Measurements from ENCODE around the gene COQ10B.
"Not testable (repeated sequence)": the region's sequence is repeated elsewhere in the genome, so short reads cannot be mapped to it uniquely, and the experiment has no call there.

Gene COQ10B

GRCh38 chr2:197452754-197453122, 614 bp upstream of the COQ10B start:
- DNase-seq, result no peak

GRCh38 chr2:197453914-197454398, 604 bp downstream of the COQ10B start:
- DNase-seq, result no peak

GRCh38 chr2:197454923-197455322, 1.6 kb downstream of the COQ10B start:
- no peak for DNase-seq

- no peak for DNase-seq
Observed at GRCh38 chr2:197455428-197455827, 2.1 kb downstream of the COQ10B start.

GRCh38 chr2:197460649-197461048, 7.3 kb downstream of the COQ10B start:
- no peak for DNase-seq

GRCh38 chr2:197461057-197461456, 7.7 kb downstream of the COQ10B start:
- no peak for DNase-seq

- peak; percentile 32 for DNase-seq
Observed at GRCh38 chr2:197464175-197464574, 10.8 kb downstream of the COQ10B start.

- DNase-seq, result no peak
Observed at GRCh38 chr2:197472166-197472565, 18.8 kb downstream of the COQ10B start.

GRCh38 chr2:197477797-197478196, 24.4 kb downstream of the COQ10B start:
- DNase-seq, result no peak

- no peak for DNase-seq
Observed at GRCh38 chr2:197480165-197481036, 27.0 kb downstream of the COQ10B start.

GRCh38 chr2:197484248-197484647, 30.9 kb downstream of the COQ10B start:
- DNase-seq, result not testable (repeated sequence)

GRCh38 chr2:197486175-197486574, 32.8 kb downstream of the COQ10B start:
- DNase-seq, result no peak

- no peak for DNase-seq
Observed at GRCh38 chr2:197487385-197487784, 34.0 kb downstream of the COQ10B start.

- no peak for DNase-seq
Observed at GRCh38 chr2:197495433-197496134, 42.2 kb downstream of the COQ10B start.

GRCh38 chr2:197496695-197497094, 43.3 kb downstream of the COQ10B start:
- no peak for DNase-seq

- DNase-seq, result no peak
Observed at GRCh38 chr2:197497326-197497725, 44.0 kb downstream of the COQ10B start.

- DNase-seq, result peak; percentile 6
Observed at GRCh38 chr2:197498235-197498936, 45.0 kb downstream of the COQ10B start.

- DNase-seq, result peak; percentile 17
Observed at GRCh38 chr2:197498937-197499593, 45.7 kb downstream of the COQ10B start.

GRCh38 chr2:197499594-197500502, 46.5 kb downstream of the COQ10B start, which contains the start of the genes HSPD1 and HSPE1:
Gene HSPD1, minus strand, starts transcription at chr2:197499840. Its CDS starts 992 bp downstream, at chr2:197498848.
Gene HSPE1, plus strand, starts transcription at chr2:197500379. Its CDS starts 58 bp downstream, at chr2:197500437.
- peak; percentile 100 for DNase-seq

GRCh38 chr2:197500503-197501131, 47.3 kb downstream of the COQ10B start:
- DNase-seq, result peak; percentile 6

- no peak for DNase-seq
Observed at GRCh38 chr2:197502201-197502600, 48.8 kb downstream of the COQ10B start.
